Measurements from ENCODE around the gene VPS51. TPM values are rescaled to one million over a fixed set of nuclear protein-coding genes. Genes with fewer than 3 reads are reported as not detected.
A peak's percentile ranks its signal among the peaks of the same experiment; 100 is the strongest.

Gene VPS51
- total and polyA plus RNA-seq, 9 of the 15 experiments (the other 6 are each of a cell fraction or from before 2014, with no cell fraction given) = 1.8 to 143 (median 46.8) TPM

DNA sequence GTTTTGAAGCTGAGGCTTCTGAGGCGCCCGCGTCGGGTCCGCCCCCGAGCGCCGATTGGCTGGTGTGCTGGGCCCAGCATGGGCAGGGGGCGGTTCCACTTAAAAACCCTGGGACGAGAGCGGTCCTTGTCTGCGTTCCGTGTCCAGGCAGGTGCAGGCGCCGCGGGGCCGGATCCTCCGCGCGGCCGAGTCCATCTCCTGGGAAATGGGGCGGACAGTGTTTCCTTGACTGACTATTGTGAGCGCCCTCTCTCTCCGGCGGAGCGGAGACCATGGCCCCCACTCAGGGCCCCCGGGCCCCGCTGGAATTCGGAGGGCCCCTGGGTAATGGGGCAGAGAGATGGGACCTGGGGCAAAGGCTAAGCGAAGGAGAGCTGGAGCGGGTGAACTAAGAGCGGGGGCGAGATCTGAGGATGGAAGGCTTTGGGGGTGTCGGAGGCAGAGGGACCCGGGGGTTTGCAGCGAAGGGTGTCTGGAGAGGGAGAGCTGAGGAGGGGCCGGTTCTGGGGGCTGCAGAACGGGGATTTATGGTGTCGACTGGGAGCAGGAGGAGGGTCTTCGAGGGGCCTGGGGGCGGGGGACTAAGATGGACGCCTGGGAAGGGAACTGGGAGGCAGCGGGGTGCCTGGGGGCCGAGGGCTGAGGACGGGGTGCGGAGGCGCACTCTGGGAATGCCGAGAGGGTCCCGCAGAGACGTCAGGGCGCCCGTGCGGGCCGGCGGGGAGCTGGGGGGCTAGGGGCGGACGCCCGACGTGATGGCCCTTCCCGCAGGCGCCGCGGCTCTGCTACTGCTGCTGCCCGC lies 15.9 kb downstream of the VPS51 start, which contains the start of gene TM7SF2 (continued):
- TF ChIP-seq, protein P1, sequence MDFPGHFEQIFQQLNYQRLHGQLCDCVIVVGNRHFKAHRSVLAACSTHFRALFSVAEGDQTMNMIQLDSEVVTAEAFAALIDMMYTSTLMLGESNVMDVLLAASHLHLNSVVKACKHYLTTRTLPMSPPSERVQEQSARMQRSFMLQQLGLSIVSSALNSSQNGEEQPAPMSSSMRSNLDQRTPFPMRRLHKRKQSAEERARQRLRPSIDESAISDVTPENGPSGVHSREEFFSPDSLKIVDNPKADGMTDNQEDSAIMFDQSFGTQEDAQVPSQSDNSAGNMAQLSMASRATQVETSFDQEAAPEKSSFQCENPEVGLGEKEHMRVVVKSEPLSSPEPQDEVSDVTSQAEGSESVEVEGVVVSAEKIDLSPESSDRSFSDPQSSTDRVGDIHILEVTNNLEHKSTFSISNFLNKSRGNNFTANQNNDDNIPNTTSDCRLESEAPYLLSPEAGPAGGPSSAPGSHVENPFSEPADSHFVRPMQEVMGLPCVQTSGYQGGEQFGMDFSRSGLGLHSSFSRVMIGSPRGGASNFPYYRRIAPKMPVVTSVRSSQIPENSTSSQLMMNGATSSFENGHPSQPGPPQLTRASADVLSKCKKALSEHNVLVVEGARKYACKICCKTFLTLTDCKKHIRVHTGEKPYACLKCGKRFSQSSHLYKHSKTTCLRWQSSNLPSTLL (IDR thresholded peaks at IDR 0.05) = no peak
- TF ChIP-seq ZNF766 (CRISPR knock-in tag; conservative IDR thresholded peaks at IDR 0.05) (no peak), HBP1 (CRISPR knock-in tag; IDR thresholded peaks at IDR 0.05) (peak; percentile 89; the same call in 1 of the 2 replicates), JUN (IDR thresholded peaks at IDR 0.05; ENCODE audit: borderline replicate concordance, low read depth, low read length) (no peak), JUN (CRISPR knock-in tag; IDR thresholded peaks at IDR 0.05; ENCODE audit: borderline replicate concordance) (no peak; the same call in 1 of the 2 replicates), ZSCAN32 (CRISPR knock-in tag; IDR thresholded peaks at IDR 0.05) (no peak), ZNF75A (CRISPR knock-in tag; IDR thresholded peaks at IDR 0.05) (no peak), ZNF280A (IDR thresholded peaks at IDR 0.05; ENCODE audit: low read depth, partially characterized antibody) (no peak), NFIC (IDR thresholded peaks at IDR 0.05) (no peak), HCFC1 (IDR thresholded peaks at IDR 0.05; ENCODE audit: low read depth, low read length) (peak; percentile 29), ZNF143 (CRISPR knock-in tag; IDR thresholded peaks at IDR 0.05) (no peak), ZC3H11A (IDR thresholded peaks at IDR 0.05; ENCODE audit: low read depth, low read length) (no peak)

Measured in K562 (cell line).